Measurements from ENCODE around the gene FBXO3. TPM values are rescaled to one million over a fixed set of nuclear protein-coding genes. Genes with fewer than 3 reads are reported as not detected.

Gene FBXO3
- polyA plus RNA-seq, 3 donors: 17.5 to 25.2 (median 21.4) TPM

DNA sequence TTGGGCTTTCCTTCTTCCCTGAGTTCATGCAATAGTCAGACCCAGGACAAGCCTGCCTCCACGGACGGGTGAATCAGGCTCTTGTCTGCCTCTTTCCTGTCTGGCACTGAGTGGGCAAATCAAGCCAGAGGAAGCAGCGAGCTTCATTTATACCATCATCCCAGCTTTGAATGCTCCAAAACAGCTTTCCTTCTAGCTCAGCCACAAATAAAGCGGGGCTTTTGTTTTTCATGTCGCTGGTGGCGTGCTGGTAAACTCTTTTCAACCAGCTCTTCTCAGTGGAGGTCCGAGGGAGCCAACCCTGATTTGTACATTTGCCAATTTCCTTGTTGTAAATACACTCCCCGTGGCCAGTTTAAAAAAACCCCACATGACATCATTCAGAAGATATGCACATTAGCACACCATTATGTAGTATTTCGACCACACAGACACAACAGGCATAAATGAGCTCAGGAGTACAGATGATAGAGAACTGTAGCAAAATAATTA, 82.3 kb downstream of the FBXO3 start:
- H3K36me3 Mint-ChIP-seq: no peaks in the 10 kb centered on the region
- peaks cover 11 to 17% (median 12%) of the 10 kb centered on the region in 3 donors for H3K27me3 Mint-ChIP-seq (ENCODE audit: low read depth in 3 of 3)
- Histone ChIP-seq H3K27ac (ENCODE audit: low read depth in 1 of 2, low read length in 2 of 2) (no peak overlapping the region), H3K36me3 (replicated peaks in 1 of 2; ENCODE audit: control insufficient read depth in 1 of 2, insufficient read depth in 2 of 2, low read length in 2 of 2) (no peaks in the 10 kb centered on the region), H4K20me1 (ENCODE audit: insufficient read depth, low read length) (no peaks in the 10 kb centered on the region), H3K4me2 (replicated peaks; ENCODE audit: extremely low read depth, low read length, poor library complexity, severe bottlenecking) (no peak overlapping the region), H3K9ac (ENCODE audit: insufficient read depth, low read length, poor library complexity, severe bottlenecking) (no peak overlapping the region), H2AFZ (ENCODE audit: insufficient read depth, low read depth, low read length, poor library complexity, severe bottlenecking) (no peak overlapping the region), H3K79me2 (ENCODE audit: insufficient read depth, low read length) (no peaks in the 10 kb centered on the region), H3K4me1 (ENCODE audit: control insufficient read depth in 1 of 2, insufficient read depth in 2 of 2, low read length in 2 of 2) (no peaks in the 10 kb centered on the region), H3K9me3 (replicated peaks in 1 of 2; ENCODE audit: control insufficient read depth in 1 of 2, insufficient read depth in 1 of 2, low read length in 2 of 2) (peaks cover 0 to 3% of the 10 kb centered on the region in 2 donors), H3K4me3 (replicated peaks in 1 of 3; ENCODE audit: low read depth in 2 of 3, low read length in 3 of 3) (no peak overlapping the region), H3K27me3 (ENCODE audit: control insufficient read depth in 2 of 2, insufficient read depth in 2 of 2, low read length in 2 of 2) (peaks cover 3 to 14% of the 10 kb centered on the region in 2 donors)
- 90% methylated on average over 6 of the region's 9 CpGs for WGBS (ENCODE audit: insufficient coverage)
- DNase-seq: no peak
- intact Hi-C loops (cut with micrococcal nuclease): loop anchor here in 1 of 2 donors (10.0 kb wide), 1 partner anchor 327 kb away; no protein-coding TSS in a partner anchor
- H3K4me1 Mint-ChIP-seq: peaks cover 6% of the 10 kb centered on the region
- H3K9me3 Mint-ChIP-seq: peaks cover 0 to 8% (median 5%) of the 10 kb centered on the region in 7 donors
- H3K4me3 Mint-ChIP-seq: no peak overlapping the region
- no peak overlapping the region for H3K27ac Mint-ChIP-seq
- TF ChIP-seq, protein P1, sequence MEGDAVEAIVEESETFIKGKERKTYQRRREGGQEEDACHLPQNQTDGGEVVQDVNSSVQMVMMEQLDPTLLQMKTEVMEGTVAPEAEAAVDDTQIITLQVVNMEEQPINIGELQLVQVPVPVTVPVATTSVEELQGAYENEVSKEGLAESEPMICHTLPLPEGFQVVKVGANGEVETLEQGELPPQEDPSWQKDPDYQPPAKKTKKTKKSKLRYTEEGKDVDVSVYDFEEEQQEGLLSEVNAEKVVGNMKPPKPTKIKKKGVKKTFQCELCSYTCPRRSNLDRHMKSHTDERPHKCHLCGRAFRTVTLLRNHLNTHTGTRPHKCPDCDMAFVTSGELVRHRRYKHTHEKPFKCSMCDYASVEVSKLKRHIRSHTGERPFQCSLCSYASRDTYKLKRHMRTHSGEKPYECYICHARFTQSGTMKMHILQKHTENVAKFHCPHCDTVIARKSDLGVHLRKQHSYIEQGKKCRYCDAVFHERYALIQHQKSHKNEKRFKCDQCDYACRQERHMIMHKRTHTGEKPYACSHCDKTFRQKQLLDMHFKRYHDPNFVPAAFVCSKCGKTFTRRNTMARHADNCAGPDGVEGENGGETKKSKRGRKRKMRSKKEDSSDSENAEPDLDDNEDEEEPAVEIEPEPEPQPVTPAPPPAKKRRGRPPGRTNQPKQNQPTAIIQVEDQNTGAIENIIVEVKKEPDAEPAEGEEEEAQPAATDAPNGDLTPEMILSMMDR (IDR thresholded peaks at IDR 0.05): no peak

DNA sequence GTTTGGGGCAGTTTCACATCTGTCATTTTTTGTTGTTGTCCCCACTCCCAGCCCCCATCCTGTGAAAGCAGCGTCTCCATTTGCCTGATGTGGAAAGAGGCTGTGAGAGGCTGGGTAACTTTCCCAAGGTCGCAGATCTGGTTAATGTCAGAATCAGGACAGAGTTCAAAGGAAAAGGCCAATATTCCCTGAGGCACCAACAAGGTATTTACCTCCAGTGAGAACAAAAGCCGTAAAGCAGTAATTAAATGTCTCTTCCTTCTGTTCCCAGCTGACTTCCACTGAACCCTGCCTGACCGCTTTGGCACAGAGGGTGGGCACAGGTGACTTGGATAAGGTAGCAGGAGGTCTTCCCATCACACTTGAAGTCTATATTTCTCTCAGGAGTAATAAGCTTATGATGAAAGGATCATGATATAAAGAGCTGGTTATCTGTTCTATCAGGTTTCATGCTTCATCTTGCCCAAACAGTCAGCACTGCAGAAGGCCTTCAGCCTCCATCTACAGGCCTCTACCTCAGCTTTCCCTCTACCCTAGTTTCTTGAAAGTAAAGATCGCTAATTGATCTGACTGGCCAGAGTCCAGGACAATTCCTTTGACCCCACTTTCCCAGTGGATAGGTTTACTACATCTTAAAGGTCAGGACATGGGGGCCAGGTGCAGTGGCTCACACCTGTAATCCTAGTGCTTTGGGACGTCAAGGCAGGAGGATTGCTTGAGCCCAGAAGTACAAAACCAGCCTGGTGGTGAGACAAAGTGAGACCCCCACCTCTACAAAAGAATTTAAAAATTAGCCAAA, 83.1 kb downstream of the FBXO3 start:
- Histone ChIP-seq H3K27me3 (ENCODE audit: control insufficient read depth in 2 of 2, insufficient read depth in 2 of 2, low read length in 2 of 2) (peaks cover 0 to 8% of the 10 kb centered on the region in 2 donors), H4K20me1 (ENCODE audit: insufficient read depth, low read length) (no peaks in the 10 kb centered on the region), H3K36me3 (replicated peaks in 1 of 2; ENCODE audit: control insufficient read depth in 1 of 2, insufficient read depth in 2 of 2, low read length in 2 of 2) (no peaks in the 10 kb centered on the region), H3K4me3 (replicated peaks in 1 of 3; ENCODE audit: low read depth in 2 of 3, low read length in 3 of 3) (no peak overlapping the region), H3K79me2 (ENCODE audit: insufficient read depth, low read length) (no peaks in the 10 kb centered on the region), H3K4me2 (replicated peaks; ENCODE audit: extremely low read depth, low read length, poor library complexity, severe bottlenecking) (no peak overlapping the region), H2AFZ (ENCODE audit: insufficient read depth, low read depth, low read length, poor library complexity, severe bottlenecking) (no peak overlapping the region), H3K9ac (ENCODE audit: insufficient read depth, low read length, poor library complexity, severe bottlenecking) (no peak overlapping the region), H3K27ac (ENCODE audit: low read depth in 1 of 2, low read length in 2 of 2) (no peak overlapping the region), H3K9me3 (replicated peaks in 1 of 2; ENCODE audit: control insufficient read depth in 1 of 2, insufficient read depth in 1 of 2, low read length in 2 of 2) (peaks cover 0 to 3% of the 10 kb centered on the region in 2 donors), H3K4me1 (ENCODE audit: control insufficient read depth in 1 of 2, insufficient read depth in 2 of 2, low read length in 2 of 2) (no peaks in the 10 kb centered on the region)
- no peak for DNase-seq
- H3K27me3 Mint-ChIP-seq (ENCODE audit: low read depth in 3 of 3): peaks cover 3 to 9% (median 6%) of the 10 kb centered on the region in 3 donors
- TF ChIP-seq, protein P1 (IDR thresholded peaks at IDR 0.05): no peak
- intact Hi-C loops (cut with micrococcal nuclease): loop anchor here in 1 of 2 donors (10.0 kb wide), 1 partner anchor 326 kb away; no protein-coding TSS in a partner anchor
- 100% methylated on average over 1 of the region's 6 CpGs for WGBS (ENCODE audit: insufficient coverage)
- H3K36me3 Mint-ChIP-seq: no peaks in the 10 kb centered on the region
- no peak overlapping the region for H3K27ac Mint-ChIP-seq
- H3K4me1 Mint-ChIP-seq: peaks cover 4% of the 10 kb centered on the region
- H3K4me3 Mint-ChIP-seq: no peak overlapping the region
- H3K9me3 Mint-ChIP-seq: peaks cover 0 to 8% (median 4%) of the 10 kb centered on the region in 7 donors

Other genes with a start within 250 kb of the FBXO3 start
- not detected for gene C11orf91, start 73.7 kb downstream of the FBXO3 start, polyA plus RNA-seq
- gene CD59, start 38.1 kb downstream of the FBXO3 start, polyA plus RNA-seq: 10 to 100 TPM in 2 of 3 donors, 1 to 10 TPM in 1; 3.7 to 34.9 (median 21.1) TPM
- 100 to 1,000 TPM in 1 of 3 donors, 10 to 100 TPM in 2; 48.8 to 140 (median 75.8) TPM for gene LMO2, start 117.6 kb upstream of the FBXO3 start, polyA plus RNA-seq